ENCODE measurements around the gene PTCHD4.

GRCh38 chr6:48109944-48110343 lies 1.1 kb downstream of the PTCHD4 start:
- TF ChIP-seq CTCF (IDR thresholded peaks at IDR 0.05) (no peak), POLR2A (IDR thresholded peaks at IDR 0.05) (no peak), POLR2AphosphoS5 (IDR thresholded peaks at IDR 0.05) (no peak)
